Measurements from ENCODE around the gene DSTN. TPM values are rescaled to one million over a fixed set of nuclear protein-coding genes. Genes with fewer than 3 reads are reported as not detected.

The DSTN gene
- total and polyA plus RNA-seq, 2 experiments from 2014 or later = 162 to 459 TPM

DNA sequence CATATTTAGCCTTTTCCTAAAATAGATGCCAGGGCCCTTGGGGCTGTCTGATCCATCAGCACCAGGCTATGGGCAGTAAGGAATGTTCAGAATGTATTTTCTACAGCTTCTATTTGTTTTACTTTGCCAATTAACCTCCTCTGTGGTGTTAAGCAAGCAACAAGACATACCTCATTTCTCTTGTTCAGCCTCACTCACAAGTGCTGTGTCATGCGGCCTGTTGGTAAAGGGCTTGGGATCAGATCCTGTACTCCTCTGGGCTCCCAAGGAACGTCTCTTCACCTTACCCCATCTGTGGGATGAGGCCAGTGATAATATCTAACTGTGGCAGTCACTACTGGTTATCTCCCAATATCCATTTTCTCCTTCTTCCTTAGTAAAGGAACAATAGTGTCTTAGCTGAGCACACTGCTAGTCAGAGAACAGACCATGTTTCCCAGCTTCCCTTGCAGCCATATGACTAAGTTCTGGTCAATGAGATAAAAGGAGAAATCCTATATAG lies 7.0 kb upstream of the DSTN start:
- H3K27me3 ChIP-seq (ENCODE audit: insufficient read depth) = no peaks in the 10 kb centered on the region
- no peak for DNase-seq (ENCODE audit: low spot score)
- H3K36me3 Mint-ChIP-seq (ENCODE audit: low read depth) = peaks cover 6% of the 10 kb centered on the region
- H3K27ac Mint-ChIP-seq = no peak overlapping the region
- no peaks in the 10 kb centered on the region for H4K20me1 ChIP-seq (replicated peaks; ENCODE audit: insufficient read depth)
- peaks cover 8% of the 10 kb centered on the region for H3K27me3 Mint-ChIP-seq (ENCODE audit: insufficient read depth, low read depth, poor library complexity)
- no peak overlapping the region for H3K4me3 ChIP-seq
- H3K4me1 Mint-ChIP-seq = peaks cover 15% of the 10 kb centered on the region
- H3K27ac ChIP-seq (ENCODE audit: low read depth) = peak overlapping the region; percentile 52; the same call in 1 of the 2 replicates
- H3K36me3 ChIP-seq (ENCODE audit: insufficient read depth) = no peaks in the 10 kb centered on the region
- no peak overlapping the region for H3K4me3 Mint-ChIP-seq
- H3K9me3 Mint-ChIP-seq = no peaks in the 10 kb centered on the region; the same call in 2 of the 3 replicates
- peaks cover 11% of the 10 kb centered on the region; the same call in 1 of the 2 replicates for H3K9me2 ChIP-seq (ENCODE audit: insufficient read depth)
- no peak for TF ChIP-seq CREB1 (CRISPR knock-in tag; IDR thresholded peaks at IDR 0.05; ENCODE audit: low read depth)
- H2AFZ ChIP-seq = no peak overlapping the region
- ATAC-seq = no peak
- no peak overlapping the region for H3K4me2 ChIP-seq
- H3K4me1 ChIP-seq (ENCODE audit: insufficient read depth) = peaks cover 20% of the 10 kb centered on the region
- H3F3A ChIP-seq (replicated peaks; ENCODE audit: low read depth) = peaks cover under 1% of the 10 kb centered on the region; the same call in 1 of the 2 replicates
- peaks cover 7% of the 10 kb centered on the region; the same call in 1 of the 2 replicates for H3K79me2 ChIP-seq (replicated peaks; ENCODE audit: insufficient read depth)

DNA sequence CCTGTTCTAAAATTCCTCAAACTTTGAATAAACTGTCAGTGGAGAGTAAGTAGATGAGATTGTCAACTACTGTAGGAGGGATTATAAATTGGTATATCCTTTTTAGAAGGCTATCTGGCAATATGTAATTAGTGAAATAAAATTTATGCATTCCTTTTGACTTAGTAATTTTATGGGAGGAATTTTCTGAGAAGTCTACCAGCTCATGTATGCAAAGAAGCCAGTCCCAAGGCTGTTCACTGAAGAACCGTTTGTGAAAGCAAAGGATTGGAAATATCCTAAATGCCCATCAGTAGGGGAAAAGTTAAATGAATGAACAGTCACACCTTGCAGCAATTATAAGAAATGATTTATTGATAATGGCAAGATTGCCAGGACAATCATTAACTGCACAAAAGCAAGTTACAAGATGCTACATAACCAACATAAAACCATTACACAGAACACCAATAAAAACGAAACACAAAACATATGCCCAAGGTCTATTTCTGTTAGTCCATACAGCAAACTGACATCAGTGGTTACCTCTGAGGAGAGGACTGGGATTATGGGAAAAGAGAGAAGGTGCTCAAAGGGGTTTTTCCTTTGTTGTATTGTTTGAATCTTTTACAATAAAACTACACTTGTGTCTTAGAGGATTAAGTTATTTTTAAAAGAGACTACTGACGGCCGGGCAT lies 4.6 kb upstream of the DSTN start:
- Histone ChIP-seq H3K79me2 (replicated peaks; ENCODE audit: insufficient read depth) (peaks cover 12% of the 10 kb centered on the region; the same call in 1 of the 2 replicates), H4K20me1 (replicated peaks; ENCODE audit: insufficient read depth) (no peaks in the 10 kb centered on the region), H3F3A (replicated peaks; ENCODE audit: low read depth) (peaks cover 5% of the 10 kb centered on the region; the same call in 1 of the 2 replicates), H3K36me3 (ENCODE audit: insufficient read depth) (no peaks in the 10 kb centered on the region), H3K4me2 (no peak overlapping the region), H3K27me3 (ENCODE audit: insufficient read depth) (no peaks in the 10 kb centered on the region), H2AFZ (no peak overlapping the region), H3K9me2 (ENCODE audit: insufficient read depth) (0 out of 2 replicates have a peak, but pooled peaks cover under 1% of the 10 kb centered on the region), H3K4me1 (ENCODE audit: insufficient read depth) (peaks cover 15% of the 10 kb centered on the region), H3K4me3 (no peak overlapping the region), H3K27ac (ENCODE audit: low read depth) (no peak overlapping the region)
- no peak for ATAC-seq
- peaks cover 13% of the 10 kb centered on the region for H3K27me3 Mint-ChIP-seq (ENCODE audit: insufficient read depth, low read depth, poor library complexity)
- H3K36me3 Mint-ChIP-seq (ENCODE audit: low read depth) = peaks cover 7% of the 10 kb centered on the region
- H3K27ac Mint-ChIP-seq = no peak overlapping the region
- no peak for TF ChIP-seq JUNB (IDR thresholded peaks at IDR 0.05; ENCODE audit: unreplicated experiment)
- TF ChIP-seq POLR2AphosphoS5 (IDR thresholded peaks at IDR 0.05; ENCODE audit: low read depth) = no peak
- TF ChIP-seq ZNF331 (CRISPR knock-in tag; IDR thresholded peaks at IDR 0.05; ENCODE audit: low read depth) = no peak
- no peak for TF ChIP-seq ZNF114 (CRISPR knock-in tag; IDR thresholded peaks at IDR 0.05)
- H3K4me1 Mint-ChIP-seq = peaks cover 7% of the 10 kb centered on the region
- H3K4me3 Mint-ChIP-seq = no peak overlapping the region
- H3K9me3 Mint-ChIP-seq = no peaks in the 10 kb centered on the region
- DNase-seq (ENCODE audit: low spot score) = no peak

DNA sequence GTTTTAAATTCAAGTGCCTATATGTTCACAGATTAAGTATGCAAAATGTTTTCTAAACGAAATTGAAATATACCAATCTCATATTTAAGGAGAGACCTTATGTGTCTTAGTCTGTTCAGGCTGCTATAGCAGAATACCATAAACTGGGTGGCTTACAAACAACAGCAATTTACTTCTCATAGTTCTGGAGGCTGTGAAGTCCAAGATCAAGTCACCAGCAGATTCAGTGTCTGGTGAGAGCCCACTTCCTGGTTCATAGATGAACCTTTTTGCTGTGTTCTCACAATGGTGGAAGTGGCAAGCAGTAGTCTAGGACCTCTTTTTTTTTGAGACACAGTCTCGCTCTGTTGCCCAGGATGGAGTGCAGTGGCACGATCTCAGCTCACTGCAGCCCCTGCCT lies 3.5 kb upstream of the DSTN start:
- peaks cover 15% of the 10 kb centered on the region for H3K27me3 Mint-ChIP-seq (ENCODE audit: insufficient read depth, low read depth, poor library complexity)
- ATAC-seq = no peak
- TF ChIP-seq, protein P1, sequence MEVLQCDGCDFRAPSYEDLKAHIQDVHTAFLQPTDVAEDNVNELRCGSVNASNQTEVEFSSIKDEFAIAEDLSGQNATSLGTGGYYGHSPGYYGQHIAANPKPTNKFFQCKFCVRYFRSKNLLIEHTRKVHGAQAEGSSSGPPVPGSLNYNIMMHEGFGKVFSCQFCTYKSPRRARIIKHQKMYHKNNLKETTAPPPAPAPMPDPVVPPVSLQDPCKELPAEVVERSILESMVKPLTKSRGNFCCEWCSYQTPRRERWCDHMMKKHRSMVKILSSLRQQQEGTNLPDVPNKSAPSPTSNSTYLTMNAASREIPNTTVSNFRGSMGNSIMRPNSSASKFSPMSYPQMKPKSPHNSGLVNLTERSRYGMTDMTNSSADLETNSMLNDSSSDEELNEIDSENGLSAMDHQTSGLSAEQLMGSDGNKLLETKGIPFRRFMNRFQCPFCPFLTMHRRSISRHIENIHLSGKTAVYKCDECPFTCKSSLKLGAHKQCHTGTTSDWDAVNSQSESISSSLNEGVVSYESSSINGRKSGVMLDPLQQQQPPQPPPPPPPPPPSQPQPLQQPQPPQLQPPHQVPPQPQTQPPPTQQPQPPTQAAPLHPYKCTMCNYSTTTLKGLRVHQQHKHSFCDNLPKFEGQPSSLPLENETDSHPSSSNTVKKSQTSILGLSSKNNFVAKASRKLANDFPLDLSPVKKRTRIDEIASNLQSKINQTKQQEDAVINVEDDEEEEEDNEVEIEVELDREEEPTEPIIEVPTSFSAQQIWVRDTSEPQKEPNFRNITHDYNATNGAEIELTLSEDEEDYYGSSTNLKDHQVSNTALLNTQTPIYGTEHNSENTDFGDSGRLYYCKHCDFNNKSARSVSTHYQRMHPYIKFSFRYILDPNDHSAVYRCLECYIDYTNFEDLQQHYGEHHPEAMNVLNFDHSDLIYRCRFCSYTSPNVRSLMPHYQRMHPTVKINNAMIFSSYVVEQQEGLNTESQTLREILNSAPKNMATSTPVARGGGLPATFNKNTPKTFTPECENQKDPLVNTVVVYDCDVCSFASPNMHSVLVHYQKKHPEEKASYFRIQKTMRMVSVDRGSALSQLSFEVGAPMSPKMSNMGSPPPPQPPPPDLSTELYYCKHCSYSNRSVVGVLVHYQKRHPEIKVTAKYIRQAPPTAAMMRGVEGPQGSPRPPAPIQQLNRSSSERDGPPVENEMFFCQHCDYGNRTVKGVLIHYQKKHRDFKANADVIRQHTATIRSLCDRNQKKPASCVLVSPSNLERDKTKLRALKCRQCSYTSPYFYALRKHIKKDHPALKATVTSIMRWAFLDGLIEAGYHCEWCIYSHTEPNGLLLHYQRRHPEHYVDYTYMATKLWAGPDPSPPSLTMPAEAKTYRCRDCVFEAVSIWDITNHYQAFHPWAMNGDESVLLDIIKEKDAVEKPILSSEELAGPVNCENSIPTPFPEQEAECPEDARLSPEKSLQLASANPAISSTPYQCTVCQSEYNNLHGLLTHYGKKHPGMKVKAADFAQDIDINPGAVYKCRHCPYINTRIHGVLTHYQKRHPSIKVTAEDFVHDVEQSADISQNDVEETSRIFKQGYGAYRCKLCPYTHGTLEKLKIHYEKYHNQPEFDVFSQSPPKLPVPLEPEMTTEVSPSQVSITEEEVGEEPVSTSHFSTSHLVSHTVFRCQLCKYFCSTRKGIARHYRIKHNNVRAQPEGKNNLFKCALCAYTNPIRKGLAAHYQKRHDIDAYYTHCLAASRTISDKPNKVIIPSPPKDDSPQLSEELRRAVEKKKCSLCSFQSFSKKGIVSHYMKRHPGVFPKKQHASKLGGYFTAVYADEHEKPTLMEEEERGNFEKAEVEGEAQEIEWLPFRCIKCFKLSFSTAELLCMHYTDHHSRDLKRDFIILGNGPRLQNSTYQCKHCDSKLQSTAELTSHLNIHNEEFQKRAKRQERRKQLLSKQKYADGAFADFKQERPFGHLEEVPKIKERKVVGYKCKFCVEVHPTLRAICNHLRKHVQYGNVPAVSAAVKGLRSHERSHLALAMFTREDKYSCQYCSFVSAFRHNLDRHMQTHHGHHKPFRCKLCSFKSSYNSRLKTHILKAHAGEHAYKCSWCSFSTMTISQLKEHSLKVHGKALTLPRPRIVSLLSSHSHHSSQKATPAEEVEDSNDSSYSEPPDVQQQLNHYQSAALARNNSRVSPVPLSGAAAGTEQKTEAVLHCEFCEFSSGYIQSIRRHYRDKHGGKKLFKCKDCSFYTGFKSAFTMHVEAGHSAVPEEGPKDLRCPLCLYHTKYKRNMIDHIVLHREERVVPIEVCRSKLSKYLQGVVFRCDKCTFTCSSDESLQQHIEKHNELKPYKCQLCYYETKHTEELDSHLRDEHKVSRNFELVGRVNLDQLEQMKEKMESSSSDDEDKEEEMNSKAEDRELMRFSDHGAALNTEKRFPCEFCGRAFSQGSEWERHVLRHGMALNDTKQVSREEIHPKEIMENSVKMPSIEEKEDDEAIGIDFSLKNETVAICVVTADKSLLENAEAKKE (CRISPR knock-in tag; IDR thresholded peaks at IDR 0.05) = no peak
- TF ChIP-seq, protein P2, sequence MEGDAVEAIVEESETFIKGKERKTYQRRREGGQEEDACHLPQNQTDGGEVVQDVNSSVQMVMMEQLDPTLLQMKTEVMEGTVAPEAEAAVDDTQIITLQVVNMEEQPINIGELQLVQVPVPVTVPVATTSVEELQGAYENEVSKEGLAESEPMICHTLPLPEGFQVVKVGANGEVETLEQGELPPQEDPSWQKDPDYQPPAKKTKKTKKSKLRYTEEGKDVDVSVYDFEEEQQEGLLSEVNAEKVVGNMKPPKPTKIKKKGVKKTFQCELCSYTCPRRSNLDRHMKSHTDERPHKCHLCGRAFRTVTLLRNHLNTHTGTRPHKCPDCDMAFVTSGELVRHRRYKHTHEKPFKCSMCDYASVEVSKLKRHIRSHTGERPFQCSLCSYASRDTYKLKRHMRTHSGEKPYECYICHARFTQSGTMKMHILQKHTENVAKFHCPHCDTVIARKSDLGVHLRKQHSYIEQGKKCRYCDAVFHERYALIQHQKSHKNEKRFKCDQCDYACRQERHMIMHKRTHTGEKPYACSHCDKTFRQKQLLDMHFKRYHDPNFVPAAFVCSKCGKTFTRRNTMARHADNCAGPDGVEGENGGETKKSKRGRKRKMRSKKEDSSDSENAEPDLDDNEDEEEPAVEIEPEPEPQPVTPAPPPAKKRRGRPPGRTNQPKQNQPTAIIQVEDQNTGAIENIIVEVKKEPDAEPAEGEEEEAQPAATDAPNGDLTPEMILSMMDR (conservative IDR thresholded peaks at IDR 0.05; ENCODE audit: low read depth in 2 of 2) = no peak

More for the DNA sequence above, 3.5 kb upstream of the DSTN start:
- Histone ChIP-seq H3K9me2 (ENCODE audit: insufficient read depth) (no peaks in the 10 kb centered on the region), H2AFZ (no peak overlapping the region), H3K79me2 (replicated peaks; ENCODE audit: insufficient read depth) (peaks cover 22% of the 10 kb centered on the region), H3F3A (replicated peaks; ENCODE audit: low read depth) (peaks cover 5% of the 10 kb centered on the region; the same call in 1 of the 2 replicates), H3K27ac (ENCODE audit: low read depth) (no peak overlapping the region), H3K4me2 (no peak overlapping the region), H3K4me3 (no peak overlapping the region), H3K36me3 (ENCODE audit: insufficient read depth) (no peaks in the 10 kb centered on the region), H3K4me1 (ENCODE audit: insufficient read depth) (peaks cover 21% of the 10 kb centered on the region), H4K20me1 (replicated peaks; ENCODE audit: insufficient read depth) (no peaks in the 10 kb centered on the region), H3K27me3 (ENCODE audit: insufficient read depth) (no peaks in the 10 kb centered on the region)
- peaks cover 11% of the 10 kb centered on the region for H3K36me3 Mint-ChIP-seq (ENCODE audit: low read depth)
- no peaks in the 10 kb centered on the region for H3K9me3 Mint-ChIP-seq
- no peak overlapping the region for H3K27ac Mint-ChIP-seq
- no peak overlapping the region for H3K4me3 Mint-ChIP-seq
- peaks cover 12% of the 10 kb centered on the region for H3K4me1 Mint-ChIP-seq
- DNase-seq (ENCODE audit: low spot score) = no peak

All from GM23338 (cell line).